ENCODE measurements around the gene GIMAP7.
"Not testable (repeated sequence)": the region's sequence is repeated elsewhere in the genome, so short reads cannot be mapped to it uniquely, and the experiment has no call there.

The GIMAP7 gene

GRCh38 chr7:150515248-150516147 lies 826 bp downstream of the GIMAP7 start:
- no peak for DNase-seq

- DNase-seq: no peak
Measured at GRCh38 chr7:150516956-150517745, 2.5 kb downstream of the GIMAP7 start.

GRCh38 chr7:150519310-150519709 lies 4.6 kb downstream of the GIMAP7 start:
- no peak for DNase-seq

- no peak for DNase-seq
Measured at GRCh38 chr7:150520145-150520544, 5.5 kb downstream of the GIMAP7 start.

- not testable (repeated sequence) for DNase-seq
Measured at GRCh38 chr7:150522931-150523330, 8.3 kb downstream of the GIMAP7 start.

GRCh38 chr7:150524018-150524417 lies 9.3 kb downstream of the GIMAP7 start:
- no peak for DNase-seq

DNA sequence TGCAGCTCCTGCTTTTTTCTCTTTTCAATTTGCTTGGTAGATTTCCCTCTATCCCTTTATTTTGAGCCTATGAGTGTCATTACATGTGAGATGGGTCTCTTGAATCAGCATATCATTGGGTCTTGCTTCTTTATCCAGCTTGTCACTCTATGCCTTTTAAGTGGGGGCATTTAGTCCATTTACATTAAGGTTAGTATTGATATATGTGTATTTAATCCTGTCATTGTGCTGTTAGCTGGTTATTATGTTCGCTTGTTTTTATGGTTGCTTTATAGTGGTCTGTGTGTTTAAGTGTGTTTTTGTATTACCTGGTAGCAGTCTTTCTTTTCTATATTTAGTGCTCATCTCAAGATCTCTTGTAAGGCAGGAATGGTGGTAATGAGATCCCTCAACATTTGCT lies 17.0 kb downstream of the GIMAP7 start:
- DNase-seq: no peak

GRCh38 chr7:150538259-150538658 lies 23.6 kb downstream of the GIMAP7 start:
- DNase-seq: no peak

DNA sequence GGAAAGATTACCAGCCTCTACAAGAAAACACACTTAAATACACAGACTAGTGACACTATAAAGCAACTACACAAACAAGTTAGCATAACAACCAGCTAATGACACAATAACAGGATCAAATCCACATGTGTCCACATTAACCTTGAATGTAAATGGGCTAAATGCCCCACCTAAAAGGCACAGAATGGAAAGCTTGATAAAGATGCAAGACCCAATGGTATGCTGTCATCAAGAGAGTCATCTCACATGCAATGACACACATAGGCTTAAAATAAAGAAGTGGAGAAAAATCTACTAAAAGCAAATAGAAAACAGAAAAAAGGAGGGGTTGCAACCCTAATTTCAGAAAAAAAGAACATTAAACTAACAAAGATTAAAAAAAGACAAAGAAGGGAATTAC lies 38.5 kb downstream of the GIMAP7 start:
- DNase-seq: no peak

- DNase-seq: no peak
Measured at GRCh38 chr7:150556521-150557138, 42.0 kb downstream of the GIMAP7 start.

GRCh38 chr7:150560486-150560885 lies 45.8 kb downstream of the GIMAP7 start:
- DNase-seq: no peak

DNA sequence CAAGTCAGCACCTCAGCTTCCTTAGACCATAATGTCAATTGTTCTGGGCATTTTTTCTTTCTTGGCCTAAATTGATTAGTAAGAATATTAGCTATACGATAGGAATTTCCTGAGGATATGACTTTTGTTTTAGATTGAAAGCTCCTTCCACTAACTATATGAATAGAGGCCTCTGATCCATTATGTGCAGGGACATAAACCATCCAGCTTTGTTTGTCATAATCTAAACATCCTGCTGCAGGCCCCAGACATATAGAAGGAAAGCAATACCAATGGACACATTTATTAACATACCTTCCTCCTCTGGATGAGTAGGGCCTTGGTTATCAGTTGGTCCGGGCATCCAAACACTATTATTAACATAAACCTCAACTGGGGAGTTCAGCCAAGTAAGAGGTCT lies 48.2 kb downstream of the GIMAP7 start:
- no peak for DNase-seq

- no peak for DNase-seq
Measured at GRCh38 chr7:150564006-150564405, 49.3 kb downstream of the GIMAP7 start.

DNA sequence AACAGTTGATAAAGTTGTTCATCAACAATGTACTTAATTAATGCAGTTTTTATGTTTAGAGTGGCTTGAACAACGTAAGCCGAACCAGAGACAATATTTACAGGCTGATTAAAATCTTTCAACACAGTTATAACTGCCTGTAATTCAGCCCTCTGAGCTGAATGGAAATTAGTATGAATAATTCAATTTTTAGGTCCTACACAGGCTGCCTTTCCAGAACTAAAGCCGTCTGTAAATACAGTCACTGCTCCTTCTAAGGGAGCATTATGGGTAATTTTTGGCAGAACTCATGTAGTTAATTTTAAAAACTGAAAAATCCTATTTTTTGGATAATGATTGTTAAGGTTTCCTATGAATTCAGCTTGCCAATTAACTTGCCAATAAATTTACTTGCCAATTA lies 49.9 kb downstream of the GIMAP7 start:
- no peak for DNase-seq

DNA sequence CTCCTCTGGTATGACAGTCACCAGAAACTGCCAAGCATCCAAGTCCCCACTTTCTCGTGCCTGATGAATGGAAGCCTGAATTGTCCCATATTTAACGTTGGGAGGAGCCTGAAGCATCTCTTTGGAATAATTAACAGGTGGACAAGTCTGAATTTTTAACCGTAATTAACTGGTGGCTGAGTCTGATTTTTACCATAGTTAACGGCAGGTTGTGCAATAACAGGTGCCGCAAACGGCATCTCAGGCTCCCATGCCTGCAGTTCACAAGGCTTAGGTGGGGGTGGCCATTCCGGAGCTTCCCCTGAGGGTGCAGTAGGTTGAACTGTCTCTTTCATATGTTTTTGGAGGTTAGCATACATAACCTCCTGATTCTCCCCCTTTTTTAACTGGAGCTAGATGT lies 50.6 kb downstream of the GIMAP7 start:
- DNase-seq: no peak

- DNase-seq: no peak
Measured at GRCh38 chr7:150566123-150566522, 51.5 kb downstream of the GIMAP7 start.

GRCh38 chr7:150566572-150566971 lies 51.9 kb downstream of the GIMAP7 start:
- DNase-seq: no peak

DNA sequence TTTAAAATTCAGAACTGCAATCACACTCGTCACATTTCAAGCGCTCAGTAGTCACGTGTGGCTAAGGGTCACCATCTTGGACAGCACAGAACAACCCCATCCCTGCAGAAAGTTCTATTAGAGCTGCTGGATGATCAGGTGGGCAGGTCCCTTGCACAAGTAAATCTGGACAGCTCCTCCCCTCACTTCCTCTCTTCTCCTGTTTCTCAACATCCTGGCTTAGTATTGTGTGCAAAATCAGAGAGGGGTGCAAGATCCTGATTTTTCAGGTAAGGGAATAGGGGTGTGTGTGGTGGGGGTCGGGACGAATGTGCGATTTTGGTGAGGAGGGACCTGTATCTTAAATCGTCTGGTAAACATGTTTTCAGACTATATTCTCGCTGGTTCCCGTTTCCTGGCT lies 52.5 kb downstream of the GIMAP7 start, which contains the start of gene GIMAP4:
GIMAP4 (plus strand) TSS at position 222 of the 400 bp plus-strand sequence. CDS start 2,512 bp downstream, outside the sequence.
- no peak for DNase-seq

DNA sequence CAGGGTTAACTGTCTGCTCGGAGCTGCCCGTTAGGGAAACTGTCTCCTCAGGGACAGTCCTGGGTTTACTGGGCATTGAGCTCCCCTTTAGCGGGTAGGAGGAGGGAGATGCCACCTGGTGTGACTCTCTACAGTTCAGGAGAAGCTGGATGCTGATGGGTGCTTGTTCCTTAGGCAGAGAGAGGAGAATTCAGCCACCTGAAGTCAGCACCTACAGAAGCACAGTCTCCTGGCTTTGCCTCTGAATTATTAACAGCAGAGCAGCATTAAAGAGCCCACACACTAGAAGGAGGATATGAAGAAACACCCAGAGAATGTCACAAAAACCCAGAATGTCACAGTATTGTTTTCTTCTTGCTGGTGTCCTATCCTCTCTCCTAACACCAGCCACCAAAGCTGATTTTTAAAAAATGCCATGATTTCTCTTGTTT lies 53.2 kb downstream of the GIMAP7 start:
- DNase-seq: no peak

DNA sequence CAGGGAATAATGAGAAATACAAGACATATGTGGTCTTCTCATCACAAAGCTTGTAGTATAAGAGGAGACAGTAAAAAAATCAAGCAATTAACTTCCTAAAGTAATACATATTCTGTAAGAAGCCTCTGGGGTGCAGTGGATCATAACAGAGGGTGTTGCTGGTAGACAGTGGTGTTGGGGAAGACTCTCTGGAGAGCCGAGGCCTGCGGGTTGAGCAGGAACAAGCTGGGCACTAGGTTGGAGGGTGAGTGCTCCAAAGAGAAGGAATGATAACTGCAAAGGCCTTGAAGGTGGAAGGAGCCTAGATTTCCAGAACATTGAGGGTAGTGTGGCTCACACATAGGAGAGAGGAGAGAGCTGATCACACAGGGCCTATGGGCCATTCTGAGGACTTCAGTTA lies 54.0 kb downstream of the GIMAP7 start:
- no peak for DNase-seq

DNA sequence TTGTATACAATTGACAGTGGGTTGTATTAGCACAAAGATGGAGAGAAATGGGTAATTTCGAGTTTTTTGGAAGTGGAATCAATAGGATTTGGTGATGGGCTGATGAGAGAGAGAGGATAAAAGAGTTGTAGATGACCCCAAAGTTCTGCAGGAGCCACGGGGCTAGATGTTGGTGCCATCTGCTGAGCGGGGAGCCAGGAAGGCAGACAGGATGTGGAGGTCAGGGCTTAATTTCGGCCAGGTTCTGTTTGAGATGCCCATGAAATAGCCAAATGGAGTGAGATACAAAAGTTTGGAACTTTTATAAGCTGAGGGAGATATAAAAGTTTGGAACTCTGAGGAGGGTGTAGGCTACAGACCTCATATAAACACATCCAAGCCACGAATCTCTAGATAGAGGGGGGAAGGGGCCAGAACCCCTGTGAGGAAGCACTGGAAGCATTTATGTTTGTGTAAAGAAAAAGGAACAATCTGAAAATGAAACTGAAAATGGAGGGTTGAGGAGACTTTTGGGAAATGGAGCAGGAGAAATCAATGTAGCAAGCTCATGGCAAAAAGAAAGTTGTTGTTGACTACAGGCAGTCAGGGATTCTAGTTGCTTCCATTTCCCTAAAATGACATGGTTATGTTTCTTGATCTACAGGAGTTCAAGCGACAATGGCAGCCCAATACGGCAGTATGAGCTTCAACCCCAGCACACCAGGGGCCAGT lies 54.7 kb downstream of the GIMAP7 start:
- no peak for DNase-seq

All from NCI-H748 treated with DMSO at 0.1 percent for 48 hours (cell line).